Measurements from ENCODE around the gene PUS10. TPM values are rescaled to one million over a fixed set of nuclear protein-coding genes. Genes with fewer than 3 reads are reported as not detected.
A peak's percentile ranks its signal among the peaks of the same experiment; 100 is the strongest.

The PUS10 gene
- total RNA-seq, 6 donors from 2014 or later = 6.1 to 28.3 (median 10.3) TPM

- Histone ChIP-seq H3K4me3 (no peak overlapping the region), H3K27ac (no peak overlapping the region), H3K36me3 (peaks cover 8 to 100% (median 53%) of the 10 kb centered on the region in 4 donors), H3K4me1 (peaks cover 0 to 7% (median 2%) of the 10 kb centered on the region in 4 donors), H3K9me3 (no peaks in the 10 kb centered on the region), H3K27me3 (no peaks in the 10 kb centered on the region)
- TF ChIP-seq EP300 (IDR thresholded peaks at IDR 0.05) = no peak
- TF ChIP-seq POLR2AphosphoS5 (IDR thresholded peaks at IDR 0.05) = no peak
- TF ChIP-seq CTCF (IDR thresholded peaks at IDR 0.05) = no peak
- no peak for TF ChIP-seq POLR2A (IDR thresholded peaks at IDR 0.05)
- WGBS, 2 donors = 92 to 96% methylated on average over 1 of the region's 1 CpG
- ATAC-seq (ENCODE audit: low FRiP score in 2 of 2) (no peak), DNase-seq (no peak)
These were observed 118.2 kb downstream of the PUS10 start for GRCh38 chr2:60899892-60900249.

GRCh38 chr2:60899230-60899891 is 118.7 kb downstream of the PUS10 start:
- WGBS, 2 donors = 71 to 82% methylated on average over 6 of the region's 6 CpGs
- no peaks in the 10 kb centered on the region for H3K27me3 ChIP-seq
- H3K27ac ChIP-seq = peak overlapping the region in 1 of 4 donors; percentile 17
- no peaks in the 10 kb centered on the region for H3K9me3 ChIP-seq
- H3K4me3 ChIP-seq = no peak overlapping the region
- peaks cover 0 to 7% (median 2%) of the 10 kb centered on the region in 4 donors for H3K4me1 ChIP-seq
- DNase-seq (no peak), ATAC-seq (ENCODE audit: low FRiP score in 2 of 2) (no peak)
- TF ChIP-seq CTCF (IDR thresholded peaks at IDR 0.05) (no peak), POLR2AphosphoS5 (IDR thresholded peaks at IDR 0.05) (no peak), EP300 (IDR thresholded peaks at IDR 0.05) (no peak), POLR2A (IDR thresholded peaks at IDR 0.05) (no peak)
- H3K36me3 ChIP-seq = peaks cover 8 to 100% (median 49%) of the 10 kb centered on the region in 4 donors

GRCh38 chr2:60898567-60898966 is 119.5 kb downstream of the PUS10 start:
- no peak for TF ChIP-seq POLR2AphosphoS5 (IDR thresholded peaks at IDR 0.05)
- no peak for TF ChIP-seq POLR2A (IDR thresholded peaks at IDR 0.05)
- TF ChIP-seq EP300 (IDR thresholded peaks at IDR 0.05) = no peak
- TF ChIP-seq CTCF (IDR thresholded peaks at IDR 0.05) = no peak
- Histone ChIP-seq H3K36me3 (peaks cover 8 to 99% (median 45%) of the 10 kb centered on the region in 4 donors), H3K4me3 (no peak overlapping the region), H3K27me3 (no peaks in the 10 kb centered on the region), H3K27ac (no peak overlapping the region), H3K9me3 (no peaks in the 10 kb centered on the region), H3K4me1 (peaks cover 0 to 7% (median 2%) of the 10 kb centered on the region in 4 donors)
- DNase-seq (no peak), ATAC-seq (ENCODE audit: low FRiP score in 2 of 2) (no peak)
- WGBS, 2 donors = 97 to 100% methylated on average over 1 of the region's 1 CpG

Small RNAs within 50 kb of the gene (small RNA-seq; reads per million reads assigned to genes)
- gene RNA5SP95 (0 reads per million in 4 donors), gene RNU4-51P (0 reads per million in 4 donors)

Other genes with a start within 250 kb of the PUS10 start
- 10 to 100 TPM; 17.8 to 49.5 (median 29.6) TPM for gene REL, start 136.7 kb downstream of the PUS10 start, total RNA-seq
- 10 to 100 TPM; 10.7 to 42.8 (median 28.6) TPM for gene PEX13, start 535 bp downstream of the PUS10 start, total RNA-seq
- gene SANBR, start 47.6 kb upstream of the PUS10 start, total RNA-seq = 10 to 100 TPM in 3 of 6 donors, 1 to 10 TPM in 3; 7.3 to 40.3 (median 9.0) TPM
- gene C2orf74, start 143.9 kb upstream of the PUS10 start, total RNA-seq = 10 to 100 TPM; 11.9 to 20.7 (median 16.6) TPM